H1 (cell line): Measurements from ENCODE around the gene AGR2. TPM values are rescaled to one million over a fixed set of nuclear protein-coding genes. Genes with fewer than 3 reads are reported as not detected.

Source experiments
- CTCF ChIA-PET: fragments of 300-600 bp; sonication (Branson Sonifier 250); formaldehyde crosslinking; loops from one replicate; lab custom pipeline; 2021; ENCODE audit not compliant: partially characterized antibody; lab: Charles Lee
- POLR2A ChIA-PET: fragments of 300-600 bp; sonication (Branson Sonifier 250); formaldehyde crosslinking; loops from one replicate; lab custom pipeline; 2021; ENCODE audit warnings: inconsistent platforms; ENCODE audit not compliant: partially characterized antibody; lab: Charles Lee
- DNase-seq, 2 experiments: peaks; one replicate each; pipeline versions ENCODE4 v3.0.0 to v3.0.0-alpha.2; 2010 to 2022; ENCODE audit warnings: low spot score in 2 of 2, low read depth in 1 of 2, mixed read lengths in 1 of 2
- FAIRE-seq: peaks from 2 replicates; lab custom pipeline; 2011; peaks lifted over from hg19 to GRCh38; lab: Jason Lieb, UNC
- H2AFZ ChIP-seq: 2 replicates; pipeline ENCODE4 v1.8.1; 2012; ENCODE audit warnings: low read length, inconsistent platforms
- H2AK5ac ChIP-seq: 2 replicates; pipeline ENCODE4 v1.6.1; 2013; ENCODE audit warnings: low read depth, low read length
- H2BK120ac ChIP-seq: replicated peaks from 2 replicates; pipeline ENCODE3; 2013; ENCODE audit warnings: low read depth, low read length, inconsistent platforms
- H2BK12ac ChIP-seq: 2 replicates; pipeline ENCODE4 v1.6.1; 2013; ENCODE audit warnings: low read depth, low read length
- H2BK15ac ChIP-seq: 2 replicates; pipeline ENCODE4 v1.6.1; 2013; ENCODE audit warnings: low read length
- H2BK20ac ChIP-seq: 2 replicates; pipeline ENCODE4 v1.6.1; 2013; ENCODE audit warnings: low read length
- H2BK5ac ChIP-seq: 2 replicates; pipeline ENCODE4 v1.6.1; 2013; ENCODE audit warnings: low read depth, low read length
- H3K14ac ChIP-seq: 2 replicates; pipeline ENCODE4 v1.6.1; 2013; ENCODE audit warnings: inconsistent platforms; ENCODE audit not compliant: insufficient read length
- H3K18ac ChIP-seq: 2 replicates; pipeline ENCODE4 v1.6.1; 2013; ENCODE audit warnings: low read length; ENCODE audit errors: extremely low read depth
- H3K23ac ChIP-seq: 2 replicates; pipeline ENCODE4 v1.6.1; 2013; ENCODE audit warnings: inconsistent platforms; ENCODE audit not compliant: insufficient read length
- H3K23me2 ChIP-seq: 2 replicates; pipeline ENCODE4 v1.6.1; 2013; ENCODE audit warnings: low read depth, low read length
- H3K27ac ChIP-seq: 2 replicates; pipeline ENCODE4 v1.6.1; 2011; ENCODE audit warnings: low read depth, low read length, inconsistent platforms
- H3K27me3 ChIP-seq, 4 experiments: replicated peaks in 1 of 4; 1 replicate in 1 of 4; 2 replicates in 3 of 4; pipeline versions ENCODE4 v1.6.1 to v1.8.1; 2011 to 2013; ENCODE audit warnings: low read length in 3 of 4, mild to moderate bottlenecking in 3 of 4, inconsistent platforms in 2 of 4, mixed read lengths in 2 of 4, moderate library complexity in 1 of 4; ENCODE audit not compliant: control insufficient read depth in 3 of 4, insufficient read depth in 3 of 4; ENCODE audit errors: extremely low read depth in 1 of 4
- H3K36me3 ChIP-seq, 4 experiments: 2 replicates each; pipeline versions ENCODE4 v1.6.1 to v1.8.1; 2011 to 2013; ENCODE audit warnings: mild to moderate bottlenecking in 4 of 4, low read length in 3 of 4, moderate library complexity in 2 of 4, control low read depth in 1 of 4, inconsistent platforms in 1 of 4; ENCODE audit not compliant: insufficient read depth in 4 of 4, control insufficient read depth in 2 of 4
- H3K4ac ChIP-seq: replicated peaks from 2 replicates; pipeline ENCODE3; 2013; ENCODE audit warnings: low read length, low read depth, mixed read lengths, inconsistent platforms; ENCODE audit not compliant: insufficient read length
- H3K4me1 ChIP-seq, 4 experiments: replicated peaks in 1 of 4; 1 replicate in 1 of 4; 2 replicates in 3 of 4; pipeline versions ENCODE4 v1.6.1 to v1.8.1; 2011 to 2013; ENCODE audit warnings: low read length in 3 of 4, inconsistent platforms in 2 of 4, mixed read lengths in 1 of 4; ENCODE audit not compliant: insufficient read depth in 4 of 4, control insufficient read depth in 3 of 4
- H3K4me2 ChIP-seq, 2 experiments: 2 replicates each; pipeline versions ENCODE4 v1.6.1 to v1.8.1; 2011 to 2013; ENCODE audit warnings: low read depth in 2 of 2, low read length in 2 of 2, control low read depth in 1 of 2, inconsistent platforms in 1 of 2, mild to moderate bottlenecking in 1 of 2; ENCODE audit not compliant: insufficient read depth in 1 of 2
- H3K4me3 ChIP-seq, 4 experiments: fragments of 200-600, 300-600 bp in 1 of 4; sonication (generic), shearing (Covaris generic), sonication (Bioruptor Twin) in 1 of 4; 2 replicates each; pipeline versions ENCODE4 v1.5.1 to v1.8.1; 2011 to 2016; ENCODE audit warnings: low read length in 4 of 4, low read depth in 3 of 4, control low read depth in 2 of 4, inconsistent platforms in 2 of 4, mild to moderate bottlenecking in 2 of 4, mixed read lengths in 1 of 4, moderate library complexity in 1 of 4; ENCODE audit not compliant: insufficient read depth in 2 of 4; ENCODE audit errors: extremely low read depth in 1 of 4
- H3K56ac ChIP-seq: replicated peaks from 2 replicates; pipeline ENCODE3; 2013; ENCODE audit warnings: low read depth, mild to moderate bottlenecking, mixed read lengths, low read length, inconsistent platforms; ENCODE audit not compliant: insufficient read length
- H3K79me1 ChIP-seq: 2 replicates; pipeline ENCODE4 v1.6.1; 2013; ENCODE audit warnings: low read depth, low read length, control low read depth
- H3K79me2 ChIP-seq, 2 experiments: 2 replicates each; pipeline versions ENCODE4 v1.6.1 to v1.8.1; 2012 to 2013; ENCODE audit warnings: low read length in 2 of 2, mild to moderate bottlenecking in 2 of 2, inconsistent platforms in 1 of 2; ENCODE audit not compliant: insufficient read depth in 2 of 2, control insufficient read depth in 1 of 2
- H3K9ac ChIP-seq, 4 experiments: replicated peaks in 1 of 4; 1 replicate in 1 of 4; 2 replicates in 3 of 4; pipeline versions ENCODE4 v1.6.1 to v1.8.1; 2011 to 2013; ENCODE audit warnings: low read depth in 3 of 4, low read length in 3 of 4, control low read depth in 2 of 4, mild to moderate bottlenecking in 2 of 4, moderate library complexity in 2 of 4, inconsistent platforms in 1 of 4; ENCODE audit errors: extremely low read depth in 1 of 4
- H3K9me3 ChIP-seq, 2 experiments: 2 replicates each; pipeline versions ENCODE4 v1.6.1 to v1.8.1; 2012 to 2013; ENCODE audit warnings: mild to moderate bottlenecking in 2 of 2, moderate library complexity in 2 of 2, control low read depth in 1 of 2, inconsistent platforms in 1 of 2, low read depth in 1 of 2, low read length in 1 of 2, mixed read lengths in 1 of 2; ENCODE audit not compliant: insufficient read depth in 2 of 2
- H4K20me1 ChIP-seq, 2 experiments: replicated peaks in 1 of 2; 2 replicates each; pipeline versions ENCODE3 to v1.8.1; 2011 to 2013; ENCODE audit warnings: inconsistent platforms in 2 of 2, low read length in 2 of 2, mild to moderate bottlenecking in 1 of 2; ENCODE audit not compliant: insufficient read depth in 2 of 2, control insufficient read depth in 1 of 2
- H4K5ac ChIP-seq: 2 replicates; pipeline ENCODE4 v1.6.1; 2013; ENCODE audit warnings: low read length, low read depth, mixed read lengths, inconsistent platforms; ENCODE audit not compliant: insufficient read length
- H4K8ac ChIP-seq: 2 replicates; pipeline ENCODE4 v1.8.0; 2013; ENCODE audit warnings: mild to moderate bottlenecking, moderate library complexity, low read length, inconsistent platforms; ENCODE audit not compliant: insufficient read depth; ENCODE audit errors: extremely low read depth
- H4K91ac ChIP-seq: replicated peaks from 2 replicates; pipeline ENCODE3; 2013; ENCODE audit warnings: low read length, mixed read lengths, inconsistent platforms; ENCODE audit not compliant: insufficient read length
- ATF2 ChIP-seq: IDR thresholded peaks from 2 replicates; pipeline ENCODE4 v1.6.1; 2012; ENCODE audit warnings: low read length, inconsistent platforms
- CEBPB ChIP-seq: IDR thresholded peaks from 2 replicates; pipeline ENCODE4 v1.6.1; 2012; ENCODE audit warnings: low read depth, low read length
- EZH2 ChIP-seq: fragments of 200-600 bp; sonication (generic); IDR thresholded peaks from 2 replicates; pipeline ENCODE4 v1.7.1; 2012; ENCODE audit warnings: low read depth, mild to moderate bottlenecking, moderate library complexity, low read length, inconsistent platforms; ENCODE audit not compliant: severe bottlenecking
- GABPA ChIP-seq: IDR thresholded peaks from 2 replicates; pipeline ENCODE4 v1.6.1; 2011; ENCODE audit warnings: mild to moderate bottlenecking, low read length, moderate library complexity, borderline replicate concordance; ENCODE audit not compliant: insufficient read depth
- GTF2F1 ChIP-seq: IDR thresholded peaks from 2 replicates; pipeline ENCODE4 v1.6.1; 2012; ENCODE audit warnings: low read depth, low read length, improper control_type of control experiment, borderline replicate concordance
- KDM5A ChIP-seq: fragments of 200-600 bp; IDR thresholded peaks from 2 replicates; pipeline ENCODE4 v1.7.1; 2012; ENCODE audit warnings: mild to moderate bottlenecking, low read length, inconsistent platforms, mixed read lengths
- POLR2A ChIP-seq, 2 experiments: IDR thresholded peaks; 1 replicate in 1 of 2; 2 replicates in 1 of 2; pipeline ENCODE4 v1.6.1; 2011; ENCODE audit warnings: low read depth in 2 of 2, low read length in 2 of 2, mild to moderate bottlenecking in 2 of 2; ENCODE audit errors: control extremely low read depth in 1 of 2
- RBBP5 ChIP-seq: IDR thresholded peaks from 2 replicates; pipeline ENCODE4 v1.7.1; 2012; ENCODE audit warnings: low read depth, mild to moderate bottlenecking, inconsistent platforms, low read length, moderate library complexity, borderline replicate concordance
- RNF2 ChIP-seq: fragments of 200-900, 300-1000 bp; sonication (generic); IDR thresholded peaks from 2 replicates; pipeline ENCODE4 v1.7.1; 2016; ENCODE audit warnings: borderline replicate concordance, low read depth, mild to moderate bottlenecking, antibody characterized with exemption, low read length; ENCODE audit not compliant: poor library complexity, severe bottlenecking; ENCODE audit errors: missing control alignments
- SIX5 ChIP-seq: IDR thresholded peaks from 2 replicates; pipeline ENCODE4 v1.6.1; 2011; ENCODE audit warnings: mild to moderate bottlenecking, low read depth, low read length
- USF2 ChIP-seq: IDR thresholded peaks from 2 replicates; pipeline ENCODE4 v1.6.1; 2011; ENCODE audit warnings: low read length, improper control_type of control experiment
- WGBS, 2 experiments: shearing (Covaris generic) in 1 of 2; methylation state at CpG; one replicate each; pipeline versions ENCODE4 v1.1.6 to v1.1.7; 2013 to 2015; ENCODE audit warnings: low lambda C conversion rate in 2 of 2, mixed read lengths in 2 of 2, inconsistent platforms in 1 of 2, low coverage in 1 of 2, missing lambda C conversion rate in 1 of 2; ENCODE audit not compliant: insufficient replicate concordance in 2 of 2, insufficient coverage in 1 of 2, insufficient read length in 1 of 2; ENCODE audit errors: extremely low coverage in 1 of 2, missing lambda C conversion rate in 1 of 2; 5-methylcytosine and 5-hydroxymethylcytosine counted together
- polyA plus RNA-seq, 7 experiments: library from polyadenylated mRNA; depleted of rRNA in 3 of 7; stranded (reverse) in 5 of 7; unstranded in 2 of 7; fragments of >200 nt in 5 of 7; fragments of 200-250 nt in 2 of 7; gene quantifications; 1 replicate in 5 of 7; 2 replicates in 1 of 7; 4 replicates in 1 of 7; pipeline versions ENCODE4 v1.2.1 to v1.2.3, GENCODE V29; 2011 to 2013; ENCODE audit warnings: missing spikeins in 2 of 7, mixed read lengths in 2 of 7
- total RNA-seq: library from RNA; stranded (reverse); fragmentation: NEBNext Ultra II Directional; extraction: Animal tissue kit (Norgen Biotek cat#: 25700); gene quantifications from 2 replicates; pipeline ENCODE4 v1.2.1, GENCODE V29; 2021

AGR2 gene
- total and polyA plus RNA-seq, 2 of the 8 experiments (the other 6 are each of a cell fraction or from before 2014, with no cell fraction given): not detected

GRCh38 chr7:16833373-16833772 is 28.6 kb upstream of the AGR2 start:
- no peaks in the 10 kb centered on the region for H3K23me2 ChIP-seq
- no peak overlapping the region for H4K91ac ChIP-seq
- no peak overlapping the region for H3K4me3 ChIP-seq
- no peak overlapping the region for H2BK20ac ChIP-seq
- no peak for DNase-seq
- H3K79me1 ChIP-seq: no peaks in the 10 kb centered on the region
- 73% methylated on average over 1 of the region's 1 CpG; no CpG with 5 or more reads in 1 of the 2 experiments for WGBS, 2 experiments
- H2BK120ac ChIP-seq: no peak overlapping the region
- H4K5ac ChIP-seq: no peak overlapping the region
- H2AK5ac ChIP-seq: no peak overlapping the region
- H4K8ac ChIP-seq: no peak overlapping the region
- H3K23ac ChIP-seq: no peak overlapping the region
- POLR2A ChIA-PET: no interaction called here
- no peaks in the 10 kb centered on the region for H3K9me3 ChIP-seq
- H3K56ac ChIP-seq: no peak overlapping the region
- FAIRE-seq: no peak
- no peaks in the 10 kb centered on the region for H3K4me1 ChIP-seq
- no peak overlapping the region for H3K27ac ChIP-seq
- H3K27me3 ChIP-seq: no peaks in the 10 kb centered on the region
- H2AFZ ChIP-seq: no peak overlapping the region
- no peak overlapping the region for H2BK5ac ChIP-seq
- no peak overlapping the region for H3K4ac ChIP-seq
- no peaks in the 10 kb centered on the region for H3K79me2 ChIP-seq
- no peaks in the 10 kb centered on the region for H4K20me1 ChIP-seq
- no peak overlapping the region for H3K14ac ChIP-seq
- no peaks in the 10 kb centered on the region for H3K36me3 ChIP-seq
- H3K4me2 ChIP-seq: no peak overlapping the region
- H3K9ac ChIP-seq: no peak overlapping the region
- H3K18ac ChIP-seq: no peak overlapping the region
- CTCF ChIA-PET: interaction anchor here (0.9 kb wide), 1 partner anchor 85 kb away, joined by 3 read pairs; no protein-coding TSS in a partner anchor
- H2BK12ac ChIP-seq: no peak overlapping the region
- no peak overlapping the region for H2BK15ac ChIP-seq
- TF ChIP-seq GABPA (no peak), GTF2F1 (no peak), RBBP5 (no peak), KDM5A (no peak), USF2 (no peak), RNF2 (no peak), EZH2 (no peak), CEBPB (no peak), ATF2 (no peak), SIX5 (no peak), POLR2A (IDR thresholded peaks at IDR 0.05; ENCODE audit: control extremely low read depth in 1 of 2, low read depth in 2 of 2, low read length in 2 of 2) (no peak)
